ENCODE measurements around the gene ZNF516. TPM values are rescaled to one million over a fixed set of nuclear protein-coding genes. Genes with fewer than 3 reads are reported as not detected.

ZNF516 gene
- total and polyA plus RNA-seq, 10 of the 15 experiments (the other 5 are each of a cell fraction or from before 2014, with no cell fraction given), result 2.0 to 32.0 (median 8.3) TPM

- no peak for TF ChIP-seq TAF1 (IDR thresholded peaks at IDR 0.05; ENCODE audit: borderline replicate concordance, low read depth, low read length)
- no peak for TF ChIP-seq CBX5 (IDR thresholded peaks at IDR 0.05; ENCODE audit: low read depth)
- TF ChIP-seq EP300 (IDR thresholded peaks at IDR 0.05; ENCODE audit: borderline replicate concordance in 1 of 2, control insufficient read depth in 1 of 2, low read depth in 2 of 2, low read length in 2 of 2), result peak; percentile 93 to 96
- peak; percentile 89; the same call in 1 of the 2 replicates for TF ChIP-seq RCOR1 (conservative IDR thresholded peaks at IDR 0.05; ENCODE audit: low read depth, low read length)
- TF ChIP-seq STAT3 (IDR thresholded peaks at IDR 0.05; ENCODE audit: low read depth, low read length), result peak; percentile 96
- 0 out of 2 replicates have a peak, but pooled peaks have one; percentile 26 for TF ChIP-seq POLR2AphosphoS5 (IDR thresholded peaks at IDR 0.05; ENCODE audit: low read length)
- no peak for TF ChIP-seq SRF (IDR thresholded peaks at IDR 0.05; ENCODE audit: low read depth in 2 of 2, low read length in 2 of 2)
- peak in 1 of 2 experiments; percentile 74; a peak in 1 of 4 replicates for TF ChIP-seq ETV6 (conservative IDR thresholded peaks at IDR 0.05 in 1 of 2, IDR thresholded peaks at IDR 0.05 in 1 of 2; ENCODE audit: borderline replicate concordance in 1 of 2, low read depth in 1 of 2)
- peak; percentile 78; the same call in 1 of the 2 replicates for TF ChIP-seq BMI1 (IDR thresholded peaks at IDR 0.05; ENCODE audit: borderline replicate concordance)
- TF ChIP-seq RELB (IDR thresholded peaks at IDR 0.05; ENCODE audit: low read depth), result peak; percentile 89
- no peak for TF ChIP-seq ZNF207 (IDR thresholded peaks at IDR 0.05; ENCODE audit: borderline replicate concordance)
- 0 out of 2 replicates have a peak, but pooled peaks have one; percentile 15 for TF ChIP-seq GABPA (IDR thresholded peaks at IDR 0.05; ENCODE audit: low read depth)
- TF ChIP-seq MAX (IDR thresholded peaks at IDR 0.05; ENCODE audit: low read depth, low read length), result no peak
- TF ChIP-seq SMARCA5 (IDR thresholded peaks at IDR 0.05), result no peak
- TF ChIP-seq NBN (IDR thresholded peaks at IDR 0.05), result peak; percentile 90
- peak; percentile 100 for TF ChIP-seq POU2F2 (IDR thresholded peaks at IDR 0.05; ENCODE audit: borderline replicate concordance, low read depth, low read length)
- TF ChIP-seq NRF1 (conservative IDR thresholded peaks at IDR 0.05; ENCODE audit: low read depth, low read length), result no peak
- TF ChIP-seq SMAD5 (IDR thresholded peaks at IDR 0.05; ENCODE audit: low read depth), result no peak
- TF ChIP-seq ELK1 (IDR thresholded peaks at IDR 0.05; ENCODE audit: low read depth, low read length), result no peak
- TF ChIP-seq CHD4 (IDR thresholded peaks at IDR 0.05), result no peak
- no peak for TF ChIP-seq NFXL1 (IDR thresholded peaks at IDR 0.05; ENCODE audit: borderline replicate concordance)
- TF ChIP-seq DPF2 (IDR thresholded peaks at IDR 0.05), result peak; percentile 87; the same call in 1 of the 2 replicates
- no peak for TF ChIP-seq USF1 (IDR thresholded peaks at IDR 0.05; ENCODE audit: borderline replicate concordance, extremely low read length, insufficient read depth, low read depth, low read length)
- TF ChIP-seq EED (IDR thresholded peaks at IDR 0.05; ENCODE audit: low read depth), result peak; percentile 70
- TF ChIP-seq YY1 (IDR thresholded peaks at IDR 0.05; ENCODE audit: low read depth, low read length), result no peak
- TF ChIP-seq TCF3 (IDR thresholded peaks at IDR 0.05; ENCODE audit: borderline replicate concordance, insufficient read depth, low read depth, low read length), result no peak
These were observed 4.7 kb upstream of the ZNF516 start (continued) for GRCh38 chr18:76499637-76500340.

Data from GM12878 (cell line).